Upper lobe of left lung (tissue), 4 donors: ENCODE results near the gene AGAP1.

Experiments
- CTCF ChIP-seq, 6 experiments: fragments of 450-650 bp in 4 of 6; fragments of 200-600 bp in 2 of 6; sonication (generic) in 2 of 6; IDR thresholded peaks; one replicate each; pipeline ENCODE4 v1.5.1; 2016 to 2019; ENCODE audit warnings: antibody characterized with exemption in 6 of 6
- POLR2AphosphoS5 ChIP-seq, 2 donors: sonication (generic); formaldehyde crosslinking; IDR thresholded peaks; one replicate each; pipeline ENCODE4 v1.5.1; 2017; ENCODE audit warnings: antibody characterized with exemption in 2 of 2

GRCh38 chr2:235513984-235514626 lies 20.3 kb downstream of the AGAP1 start:
- TF ChIP-seq POLR2AphosphoS5 (IDR thresholded peaks at IDR 0.05) (no peak), CTCF (IDR thresholded peaks at IDR 0.05) (no peak)
